HG03558 (cell line): Measurements from ENCODE around the gene BOD1L2.

Experiments
- ATAC-seq: cut with Tn5 transposase; IDR thresholded peaks from one replicate; pipeline ENCODE4 v1.9.1; 2021; ENCODE audit warnings: moderate number of reproducible peaks; ENCODE audit not compliant: unreplicated experiment; ENCODE audit errors: extremely low read depth

Gene BOD1L2

DNA sequence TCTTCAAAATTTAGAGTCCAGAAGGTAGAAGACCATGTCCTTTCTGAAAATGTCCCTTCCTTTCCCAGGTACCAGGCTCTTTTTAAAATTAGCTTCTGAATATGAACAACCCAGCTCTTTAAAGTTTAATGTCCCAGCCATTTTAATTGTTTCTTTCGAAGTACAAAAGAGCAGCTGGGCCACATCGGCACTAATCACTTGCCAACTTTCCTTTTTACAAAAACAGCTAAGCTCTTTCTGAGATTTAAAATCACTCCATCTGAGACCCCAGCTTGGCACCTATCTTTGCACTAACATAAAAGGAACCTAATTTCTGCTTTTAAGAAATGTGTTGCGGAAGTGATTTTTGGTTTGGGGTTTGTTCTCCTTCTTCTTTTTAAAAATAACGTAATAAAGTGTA lies 2.6 kb downstream of the BOD1L2 start:
- ATAC-seq, result no peak

DNA sequence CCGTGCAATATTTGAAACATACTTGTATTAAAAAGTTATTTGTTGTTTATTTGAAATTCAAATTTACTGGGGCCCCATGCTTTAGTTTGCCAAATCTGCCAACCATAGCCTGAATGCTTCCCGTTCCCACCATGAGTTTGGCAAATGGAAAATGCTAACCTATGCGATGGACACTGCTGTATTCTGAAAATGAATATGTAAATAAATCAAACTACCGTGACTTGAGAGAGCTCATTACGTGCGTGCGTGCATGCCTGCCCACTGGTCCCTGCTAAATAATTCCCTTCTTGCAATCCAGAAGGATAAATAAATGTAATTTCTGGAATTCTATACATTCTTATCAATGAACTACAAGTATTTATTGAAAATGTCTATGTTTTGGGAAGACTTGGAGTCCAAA lies 3.2 kb downstream of the BOD1L2 start:
- no peak for ATAC-seq

DNA sequence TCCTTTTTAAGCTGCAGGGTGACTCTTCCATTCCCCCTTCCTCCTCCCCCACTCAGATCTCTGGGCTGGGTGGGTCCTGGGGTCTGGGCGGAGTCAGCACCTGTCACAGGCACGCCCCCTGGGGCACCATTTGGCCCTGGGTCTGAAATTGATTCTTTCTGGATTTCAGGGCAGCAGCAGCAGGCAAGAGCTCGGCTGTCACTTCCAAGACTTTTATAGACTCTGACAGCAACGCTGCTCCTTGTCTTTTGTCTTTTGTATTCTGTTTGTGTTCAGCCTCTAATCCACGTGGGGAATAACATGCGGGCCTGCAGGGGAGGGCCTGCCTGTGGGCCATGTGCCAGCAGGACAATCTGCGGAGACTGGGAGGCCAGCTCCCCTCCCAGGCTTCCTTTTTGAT lies 3.9 kb downstream of the BOD1L2 start:
- no peak for ATAC-seq

GRCh38 chr18:57154191-57154830 lies 7.4 kb downstream of the BOD1L2 start:
- ATAC-seq, result no peak

DNA sequence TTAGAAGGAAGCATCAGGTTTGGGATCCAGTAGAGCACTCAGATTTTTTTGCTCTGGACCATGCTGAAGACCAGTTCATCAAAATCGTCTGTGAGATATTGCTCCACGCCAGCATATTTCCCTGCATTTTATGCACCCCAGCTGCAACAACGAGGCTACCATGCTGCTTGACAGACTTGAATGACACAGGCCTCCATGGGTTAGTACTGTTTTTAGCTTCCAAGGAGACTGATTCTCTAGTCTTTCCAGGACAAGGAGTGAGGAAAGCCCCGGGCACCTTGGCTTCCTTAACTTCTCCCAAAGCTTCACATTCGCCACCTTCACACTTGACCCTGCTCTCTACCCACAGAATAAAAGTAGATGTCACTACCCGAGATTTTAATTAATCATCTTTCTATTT lies 17.5 kb downstream of the BOD1L2 start:
- ATAC-seq, result no peak

- no peak for ATAC-seq
Observed at GRCh38 chr18:57167617-57168308, 20.9 kb downstream of the BOD1L2 start.

DNA sequence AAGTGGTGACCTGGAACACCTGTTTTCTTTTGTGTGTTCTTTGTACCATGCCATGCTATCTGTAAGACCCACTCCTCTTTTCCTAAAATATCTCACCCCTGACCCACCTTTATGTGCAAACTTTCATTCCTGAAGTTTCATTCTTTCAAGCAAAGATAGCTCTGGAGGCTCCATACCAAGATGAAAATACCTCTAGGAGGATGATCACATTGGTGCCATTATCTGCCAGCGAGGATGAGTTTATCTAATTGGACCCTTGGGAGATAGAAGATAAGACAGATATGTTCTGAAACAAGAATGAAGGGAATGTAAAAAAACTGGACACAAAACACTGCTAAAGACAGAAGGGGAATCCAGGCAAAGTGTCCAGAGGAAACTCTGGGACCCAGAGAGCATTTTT lies 24.1 kb downstream of the BOD1L2 start:
- no peak for ATAC-seq

GRCh38 chr18:57175532-57175931 lies 28.6 kb downstream of the BOD1L2 start:
- ATAC-seq, result no peak

DNA sequence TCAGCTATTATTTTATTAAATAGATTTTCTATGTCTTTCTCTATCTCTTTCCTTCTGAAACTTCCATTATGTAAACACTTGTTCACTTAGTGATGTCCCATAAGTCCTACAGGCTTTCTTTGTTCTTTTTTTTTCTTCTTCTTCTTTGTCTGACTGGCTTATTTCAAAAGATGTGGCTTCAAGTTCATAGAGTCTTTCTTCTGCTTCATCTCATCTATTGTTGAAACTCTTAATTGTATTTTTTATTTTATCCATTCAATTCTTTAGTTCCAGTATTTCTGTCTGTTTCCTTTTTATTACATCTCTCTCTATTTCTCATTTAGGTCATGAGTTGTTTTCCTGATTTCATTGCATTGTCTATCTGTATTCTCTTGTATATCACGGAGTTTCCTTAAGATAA lies 38.5 kb downstream of the BOD1L2 start:
- ATAC-seq, result no peak

- no peak for ATAC-seq
Observed at GRCh38 chr18:57188851-57189557, 42.1 kb downstream of the BOD1L2 start.

GRCh38 chr18:57190026-57190425 lies 43.1 kb downstream of the BOD1L2 start:
- no peak for ATAC-seq

DNA sequence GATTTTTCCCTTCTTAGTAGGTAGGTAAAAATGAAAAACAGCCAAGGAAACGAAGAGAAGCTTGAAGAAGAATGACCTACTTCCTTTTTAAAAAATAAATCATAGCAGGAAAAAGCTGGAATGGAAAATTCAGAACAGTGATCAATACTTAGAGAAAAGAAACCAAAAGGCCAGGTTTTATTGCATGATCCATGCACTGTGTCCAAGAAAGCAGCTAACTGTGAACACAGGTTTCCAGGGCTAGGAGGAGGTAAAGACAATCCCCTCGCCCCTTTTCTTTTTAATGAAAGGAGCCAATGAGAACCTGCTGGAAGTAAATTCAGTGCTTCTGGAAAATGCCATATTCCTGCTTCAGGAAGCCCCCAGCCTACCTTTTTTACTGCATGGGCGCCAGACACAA lies 47.2 kb downstream of the BOD1L2 start:
- no peak for ATAC-seq

GRCh38 chr18:57194622-57195021 lies 47.7 kb downstream of the BOD1L2 start:
- ATAC-seq, result no peak

GRCh38 chr18:57195341-57195740 lies 48.5 kb downstream of the BOD1L2 start:
- no peak for ATAC-seq

- no peak for ATAC-seq
Observed at GRCh38 chr18:57197261-57197660, 50.4 kb downstream of the BOD1L2 start.

- no peak for ATAC-seq
Observed at GRCh38 chr18:57198073-57198472, 51.2 kb downstream of the BOD1L2 start.
